ENCODE results near the gene SLX4. TPM values are rescaled to one million over a fixed set of nuclear protein-coding genes. Genes with fewer than 3 reads are reported as not detected.
"Not testable (repeated sequence)": the region's sequence is repeated elsewhere in the genome, so short reads cannot be mapped to it uniquely, and the experiment has no call there.

The SLX4 gene
- total RNA-seq, 1 experiment from 2014 or later: 8.3 TPM

GRCh38 chr16:3640632-3641501 lies 29.5 kb upstream of the SLX4 start:
- no peak for DNase-seq (ENCODE audit: low read depth)

GRCh38 chr16:3640207-3640606 lies 28.8 kb upstream of the SLX4 start:
- no peak for DNase-seq (ENCODE audit: low read depth)

GRCh38 chr16:3638916-3639644 lies 27.7 kb upstream of the SLX4 start:
- DNase-seq (ENCODE audit: low read depth): no peak

- peak; percentile 34 for DNase-seq (ENCODE audit: low read depth)
Observed at GRCh38 chr16:3637371-3637923, 26.0 kb upstream of the SLX4 start.

GRCh38 chr16:3625911-3626732 lies 14.7 kb upstream of the SLX4 start:
- peak; percentile 18 for DNase-seq (ENCODE audit: low read depth)

GRCh38 chr16:3625331-3625730 lies 13.9 kb upstream of the SLX4 start:
- no peak for DNase-seq (ENCODE audit: low read depth)

- peak; percentile 8 for DNase-seq (ENCODE audit: low read depth)
Observed at GRCh38 chr16:3623642-3624041, 12.2 kb upstream of the SLX4 start.

GRCh38 chr16:3618769-3619141 lies 7.3 kb upstream of the SLX4 start:
- DNase-seq (ENCODE audit: low read depth): peak; percentile 79

- DNase-seq (ENCODE audit: low read depth): no peak
Observed at GRCh38 chr16:3612510-3613466, 1.4 kb upstream of the SLX4 start.

- peak; percentile 26 for DNase-seq (ENCODE audit: low read depth)
Observed at GRCh38 chr16:3610698-3611145, 684 bp downstream of the SLX4 start.

GRCh38 chr16:3609895-3610697 lies 1.3 kb downstream of the SLX4 start:
- no peak for DNase-seq (ENCODE audit: low read depth)

GRCh38 chr16:3608976-3609375 lies 2.4 kb downstream of the SLX4 start:
- DNase-seq (ENCODE audit: low read depth): not testable (repeated sequence)

- DNase-seq (ENCODE audit: low read depth): no peak
Observed at GRCh38 chr16:3608069-3608468, 3.3 kb downstream of the SLX4 start.

GRCh38 chr16:3607634-3608033 lies 3.8 kb downstream of the SLX4 start:
- DNase-seq (ENCODE audit: low read depth): no peak

- DNase-seq (ENCODE audit: low read depth): no peak
Observed at GRCh38 chr16:3607161-3607560, 4.2 kb downstream of the SLX4 start.

GRCh38 chr16:3606441-3606840 lies 5.0 kb downstream of the SLX4 start:
- DNase-seq (ENCODE audit: low read depth): no peak

GRCh38 chr16:3602320-3602653 lies 9.1 kb downstream of the SLX4 start:
- no peak for DNase-seq (ENCODE audit: low read depth)

GRCh38 chr16:3601614-3602319 lies 9.6 kb downstream of the SLX4 start:
- no peak for DNase-seq (ENCODE audit: low read depth)

- DNase-seq (ENCODE audit: low read depth): no peak
Observed at GRCh38 chr16:3599922-3600321, 11.5 kb downstream of the SLX4 start.
